CD14-positive monocyte (primary cell): ENCODE results near the gene MTCL3.

Experiments used
- DNase-seq, 3 donors: peaks; one replicate each; pipeline ENCODE4 v3.0.0-alpha.2; 2011 to 2022
- H2AFZ ChIP-seq: 2 replicates; pipeline ENCODE4 v1.6.0; 2012; ENCODE audit warnings: mild to moderate bottlenecking, low read depth, low read length, inconsistent platforms; ENCODE audit not compliant: insufficient read depth, poor library complexity, severe bottlenecking
- H3K27ac ChIP-seq, 2 donors: 1 replicate in 1 of 2; 2 replicates in 1 of 2; pipeline ENCODE4 v1.5.1; 2012 to 2013; ENCODE audit warnings: low read length in 2 of 2, control low read depth in 1 of 2, inconsistent platforms in 1 of 2, low read depth in 1 of 2, mild to moderate bottlenecking in 1 of 2
- H3K27me3 ChIP-seq, 2 donors: one replicate each; pipeline versions ENCODE4 v1.6.0 to v1.6.1; 2011 to 2013; ENCODE audit warnings: low read length in 2 of 2; ENCODE audit not compliant: control insufficient read depth in 2 of 2, insufficient read depth in 2 of 2
- H3K36me3 ChIP-seq, 2 donors: replicated peaks in 1 of 2; 1 replicate in 1 of 2; 2 replicates in 1 of 2; pipeline versions ENCODE4 v1.5.1 to v1.6.1; 2012 to 2013; ENCODE audit warnings: low read length in 2 of 2, control low read depth in 1 of 2, inconsistent platforms in 1 of 2, mild to moderate bottlenecking in 1 of 2; ENCODE audit not compliant: insufficient read depth in 2 of 2, control insufficient read depth in 1 of 2
- H3K4me1 ChIP-seq, 2 donors: 1 replicate in 1 of 2; 2 replicates in 1 of 2; pipeline versions ENCODE4 v1.5.1 to v1.6.1; 2012 to 2013; ENCODE audit warnings: low read length in 2 of 2, control low read depth in 1 of 2, inconsistent platforms in 1 of 2, mild to moderate bottlenecking in 1 of 2, moderate library complexity in 1 of 2; ENCODE audit not compliant: insufficient read depth in 2 of 2, control insufficient read depth in 1 of 2
- H3K4me2 ChIP-seq: replicated peaks from 2 replicates; pipeline ENCODE3; 2012; ENCODE audit warnings: low read length, moderate library complexity, mild to moderate bottlenecking; ENCODE audit not compliant: poor library complexity, severe bottlenecking; ENCODE audit errors: extremely low read depth
- H3K4me3 ChIP-seq, 3 experiments: fragments of 200-600 bp in 1 of 3; sonication (generic) in 1 of 3; replicated peaks in 1 of 3; 1 replicate in 2 of 3; 2 replicates in 1 of 3; pipeline ENCODE4 v1.5.1; 2011 to 2013; ENCODE audit warnings: low read length in 3 of 3, mild to moderate bottlenecking in 3 of 3, control low read depth in 2 of 3, low read depth in 2 of 3, inconsistent platforms in 1 of 3, moderate library complexity in 1 of 3
- H3K79me2 ChIP-seq: 2 replicates; pipeline ENCODE4 v1.6.0; 2012; ENCODE audit warnings: mild to moderate bottlenecking, control low read depth, inconsistent platforms, low read length, moderate library complexity; ENCODE audit not compliant: insufficient read depth
- H3K9ac ChIP-seq: 2 replicates; pipeline ENCODE4 v1.6.0; 2017; ENCODE audit warnings: low read length, mild to moderate bottlenecking; ENCODE audit not compliant: insufficient read depth, poor library complexity, severe bottlenecking
- H3K9me3 ChIP-seq, 2 donors: replicated peaks in 1 of 2; 1 replicate in 1 of 2; 2 replicates in 1 of 2; pipeline versions ENCODE4 v1.5.1 to v1.6.1; 2012 to 2013; ENCODE audit warnings: low read length in 2 of 2, control low read depth in 1 of 2; ENCODE audit not compliant: control insufficient read depth in 1 of 2, insufficient read depth in 1 of 2
- H4K20me1 ChIP-seq: 2 replicates; pipeline ENCODE4 v1.6.0; 2012; ENCODE audit warnings: mild to moderate bottlenecking, low read length, control low read depth, moderate library complexity; ENCODE audit not compliant: insufficient read depth
- H3K27ac Mint-ChIP-seq, 7 donors: one replicate each; pipeline ENCODE4 v1.8.0; 2020; ENCODE audit warnings: mild to moderate bottlenecking in 7 of 7, mixed read lengths in 7 of 7, moderate library complexity in 6 of 7, inconsistent platforms in 2 of 7
- H3K27me3 Mint-ChIP-seq, 3 donors: one replicate each; pipeline ENCODE4 v1.8.0; 2021 to 2022; ENCODE audit warnings: low read depth in 3 of 3, mild to moderate bottlenecking in 3 of 3, mixed read lengths in 3 of 3, moderate library complexity in 3 of 3, inconsistent platforms in 1 of 3
- H3K36me3 Mint-ChIP-seq, 2 donors: one replicate each; pipeline ENCODE4 v1.8.0; 2020; ENCODE audit warnings: mixed read lengths in 2 of 2, inconsistent platforms in 1 of 2, mild to moderate bottlenecking in 1 of 2
- H3K4me1 Mint-ChIP-seq: one replicate; pipeline ENCODE4 v1.8.0; 2020; ENCODE audit warnings: mild to moderate bottlenecking, mixed read lengths
- H3K4me3 Mint-ChIP-seq, 2 donors: one replicate each; pipeline ENCODE4 v1.8.0; 2020; ENCODE audit warnings: mild to moderate bottlenecking in 2 of 2, mixed read lengths in 2 of 2, moderate library complexity in 1 of 2
- H3K9me3 Mint-ChIP-seq, 7 donors: one replicate each; pipeline ENCODE4 v1.8.0; 2020 to 2022; ENCODE audit warnings: mixed read lengths in 7 of 7, mild to moderate bottlenecking in 6 of 7, moderate library complexity in 6 of 7, inconsistent platforms in 2 of 7
- CTCF ChIP-seq: fragments of 200-600 bp; IDR thresholded peaks from one replicate; pipeline ENCODE4 v1.8.0; 2022; ENCODE audit warnings: antibody characterized with exemption, mild to moderate bottlenecking
- WGBS: methylation state at CpG from one replicate; pipeline ENCODE4 v1.1.5; 2013; ENCODE audit warnings: missing lambda C conversion rate; ENCODE audit not compliant: insufficient coverage; 5-methylcytosine and 5-hydroxymethylcytosine counted together
- intact Hi-C, 2 donors: fragments of 100-400 bp; cut with micrococcal nuclease; formaldehyde crosslinking; loops; one replicate each; pipeline versions ENCODE4 v1.15.0 to v1.15.1; 2023

MTCL3 gene

GRCh38 chr6:127481628-127482027 lies 37.5 kb downstream of the MTCL3 start:
- Histone ChIP-seq H2AFZ (no peak overlapping the region), H3K4me2 (no peak overlapping the region), H3K36me3 (no peaks in the 10 kb centered on the region), H4K20me1 (no peaks in the 10 kb centered on the region), H3K79me2 (no peaks in the 10 kb centered on the region), H3K9ac (no peak overlapping the region), H3K4me3 (no peak overlapping the region), H3K27me3 (peaks cover 0 to 3% of the 10 kb centered on the region in 2 donors), H3K9me3 (no peaks in the 10 kb centered on the region), H3K4me1 (peaks cover 5 to 6% of the 10 kb centered on the region in 2 donors), H3K27ac (no peak overlapping the region)
- H3K9me3 Mint-ChIP-seq, result peaks cover 0 to 2% (median 0%) of the 10 kb centered on the region in 7 donors
- no peak for TF ChIP-seq CTCF
- H3K36me3 Mint-ChIP-seq, result no peaks in the 10 kb centered on the region
- intact Hi-C loops, result no loop called here
- peaks cover 15% of the 10 kb centered on the region for H3K4me1 Mint-ChIP-seq
- no peak for DNase-seq
- peaks cover 0 to 3% (median 0%) of the 10 kb centered on the region in 3 donors for H3K27me3 Mint-ChIP-seq
- H3K4me3 Mint-ChIP-seq, result no peak overlapping the region
- no peak overlapping the region for H3K27ac Mint-ChIP-seq
- 100% methylated on average over 2 of the region's 4 CpGs for WGBS

DNA sequence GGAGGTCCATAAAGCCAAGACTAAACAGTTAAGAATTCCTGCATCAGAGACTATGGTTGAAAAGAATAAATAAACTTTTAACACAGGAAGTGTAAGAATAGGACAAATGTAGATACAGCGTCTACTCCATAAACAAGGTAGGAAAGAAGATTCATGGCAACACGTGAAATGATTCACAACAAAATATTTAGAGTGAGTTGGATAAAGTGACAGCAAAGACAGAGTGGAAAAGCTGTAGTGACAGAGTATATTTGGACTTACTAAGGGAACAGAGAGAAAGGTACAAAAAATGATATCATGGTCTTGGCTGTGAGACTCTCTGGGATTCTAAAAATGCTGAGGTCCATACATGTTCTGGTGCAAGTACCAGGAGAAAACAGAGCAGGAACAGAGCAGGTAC lies 38.0 kb downstream of the MTCL3 start:
- DNase-seq, result no peak
- Mint-ChIP-seq H3K4me1 (peaks cover 15% of the 10 kb centered on the region), H3K27ac (no peak overlapping the region), H3K9me3 (peaks cover under 1 to 4% (median 2%) of the 10 kb centered on the region in 7 donors), H3K27me3 (peaks cover 0 to 4% (median 3%) of the 10 kb centered on the region in 3 donors), H3K36me3 (no peaks in the 10 kb centered on the region), H3K4me3 (no peak overlapping the region)
- intact Hi-C loops, result no loop called here
- peaks cover 5 to 6% of the 10 kb centered on the region in 2 donors for H3K4me1 ChIP-seq
- H3K4me3 ChIP-seq, result no peak overlapping the region
- no peaks in the 10 kb centered on the region for H3K79me2 ChIP-seq
- no peak overlapping the region for H3K4me2 ChIP-seq
- peaks cover 0 to under 1% of the 10 kb centered on the region in 2 donors for H3K9me3 ChIP-seq
- no peaks in the 10 kb centered on the region for H4K20me1 ChIP-seq
- WGBS, result no CpG with 5 or more reads among the region's 2 CpGs
- H3K36me3 ChIP-seq, result no peaks in the 10 kb centered on the region
- H3K27ac ChIP-seq, result no peak overlapping the region
- H2AFZ ChIP-seq, result no peak overlapping the region
- H3K27me3 ChIP-seq, result peaks cover 0 to 7% of the 10 kb centered on the region in 2 donors
- H3K9ac ChIP-seq, result no peak overlapping the region
- no peak for TF ChIP-seq CTCF
